ENCODE results near the gene EEIG1.

EEIG1 gene

DNA sequence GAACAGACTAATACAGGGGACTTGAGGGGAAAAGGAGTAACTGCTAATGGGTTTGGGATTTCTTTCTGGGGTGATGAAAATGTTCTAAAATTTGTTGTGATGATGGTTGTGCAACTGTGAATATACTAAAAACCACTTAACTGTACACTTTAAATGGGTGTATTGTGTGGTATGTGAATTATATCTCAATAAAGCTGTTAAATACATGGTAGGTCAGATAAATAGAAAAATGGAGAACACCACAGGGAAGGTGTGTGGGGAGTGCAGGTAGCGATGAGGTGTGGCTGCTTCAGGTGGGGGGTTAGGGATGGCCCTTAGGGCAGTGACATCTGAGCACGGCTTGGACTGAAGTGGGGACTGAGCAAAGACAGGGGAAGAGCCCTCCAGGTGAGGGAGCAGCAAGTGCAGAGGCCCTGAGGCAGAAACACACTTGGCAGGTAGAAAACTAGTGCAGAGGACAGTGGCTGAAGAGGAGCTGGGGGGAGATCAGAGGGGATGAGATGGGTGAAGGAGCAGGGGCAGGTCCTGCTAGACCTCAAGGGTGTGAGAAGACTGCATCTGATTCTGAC, 20.9 kb downstream of the EEIG1 start:
- no peak overlapping the region for H3K4me3 ChIP-seq (ENCODE audit: low read length)
- TF ChIP-seq, protein P1, sequence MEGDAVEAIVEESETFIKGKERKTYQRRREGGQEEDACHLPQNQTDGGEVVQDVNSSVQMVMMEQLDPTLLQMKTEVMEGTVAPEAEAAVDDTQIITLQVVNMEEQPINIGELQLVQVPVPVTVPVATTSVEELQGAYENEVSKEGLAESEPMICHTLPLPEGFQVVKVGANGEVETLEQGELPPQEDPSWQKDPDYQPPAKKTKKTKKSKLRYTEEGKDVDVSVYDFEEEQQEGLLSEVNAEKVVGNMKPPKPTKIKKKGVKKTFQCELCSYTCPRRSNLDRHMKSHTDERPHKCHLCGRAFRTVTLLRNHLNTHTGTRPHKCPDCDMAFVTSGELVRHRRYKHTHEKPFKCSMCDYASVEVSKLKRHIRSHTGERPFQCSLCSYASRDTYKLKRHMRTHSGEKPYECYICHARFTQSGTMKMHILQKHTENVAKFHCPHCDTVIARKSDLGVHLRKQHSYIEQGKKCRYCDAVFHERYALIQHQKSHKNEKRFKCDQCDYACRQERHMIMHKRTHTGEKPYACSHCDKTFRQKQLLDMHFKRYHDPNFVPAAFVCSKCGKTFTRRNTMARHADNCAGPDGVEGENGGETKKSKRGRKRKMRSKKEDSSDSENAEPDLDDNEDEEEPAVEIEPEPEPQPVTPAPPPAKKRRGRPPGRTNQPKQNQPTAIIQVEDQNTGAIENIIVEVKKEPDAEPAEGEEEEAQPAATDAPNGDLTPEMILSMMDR (conservative IDR thresholded peaks at IDR 0.05; ENCODE audit: low read depth, low read length): no peak
- no peak for DNase-seq (ENCODE audit: low read depth)

DNA sequence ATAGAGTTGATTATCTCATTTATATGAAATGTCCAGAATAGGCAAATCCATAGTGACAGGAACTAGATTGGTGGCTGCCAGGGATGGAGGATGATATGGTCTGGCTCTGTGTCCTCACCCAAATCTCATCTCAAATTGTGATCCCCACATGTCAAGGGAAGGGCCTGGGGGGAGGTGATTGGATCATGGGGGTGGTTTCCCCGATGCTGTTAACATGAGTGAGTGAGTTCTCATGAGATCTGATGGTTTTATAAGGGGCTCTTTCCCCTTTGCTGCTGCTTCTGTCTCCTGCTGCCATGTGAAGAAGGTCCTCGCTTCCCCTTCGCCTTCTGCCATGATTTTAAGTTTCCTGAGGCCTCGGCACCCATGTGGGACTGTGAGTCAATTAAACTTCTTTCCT, 21.4 kb downstream of the EEIG1 start:
- TF ChIP-seq, protein P1 (conservative IDR thresholded peaks at IDR 0.05; ENCODE audit: low read depth, low read length): no peak
- DNase-seq (ENCODE audit: low read depth): no peak
- no peak overlapping the region for H3K4me3 ChIP-seq (ENCODE audit: low read length)

DNA sequence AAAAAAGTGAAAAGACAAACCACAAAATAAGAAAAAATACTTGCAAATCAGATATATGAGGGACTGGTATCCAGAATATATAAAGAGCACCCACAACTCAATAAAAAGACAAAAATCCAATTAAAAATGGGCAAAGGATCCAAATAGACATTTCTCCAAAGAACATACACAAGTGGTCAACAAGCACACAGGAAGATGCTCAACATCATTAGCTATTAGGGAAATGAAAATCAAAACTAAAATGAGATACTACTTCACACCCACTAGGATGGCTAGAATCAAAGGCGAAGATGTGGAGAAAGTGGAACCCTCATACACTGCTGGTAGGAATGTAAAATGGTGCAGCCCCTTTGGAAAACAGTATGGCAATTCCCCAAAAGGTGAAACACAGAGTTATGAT, 22.1 kb downstream of the EEIG1 start:
- no peak overlapping the region for H3K4me3 ChIP-seq (ENCODE audit: low read length)
- DNase-seq (ENCODE audit: low read depth): no peak
- TF ChIP-seq, protein P1 (conservative IDR thresholded peaks at IDR 0.05; ENCODE audit: low read depth, low read length): no peak

DNA sequence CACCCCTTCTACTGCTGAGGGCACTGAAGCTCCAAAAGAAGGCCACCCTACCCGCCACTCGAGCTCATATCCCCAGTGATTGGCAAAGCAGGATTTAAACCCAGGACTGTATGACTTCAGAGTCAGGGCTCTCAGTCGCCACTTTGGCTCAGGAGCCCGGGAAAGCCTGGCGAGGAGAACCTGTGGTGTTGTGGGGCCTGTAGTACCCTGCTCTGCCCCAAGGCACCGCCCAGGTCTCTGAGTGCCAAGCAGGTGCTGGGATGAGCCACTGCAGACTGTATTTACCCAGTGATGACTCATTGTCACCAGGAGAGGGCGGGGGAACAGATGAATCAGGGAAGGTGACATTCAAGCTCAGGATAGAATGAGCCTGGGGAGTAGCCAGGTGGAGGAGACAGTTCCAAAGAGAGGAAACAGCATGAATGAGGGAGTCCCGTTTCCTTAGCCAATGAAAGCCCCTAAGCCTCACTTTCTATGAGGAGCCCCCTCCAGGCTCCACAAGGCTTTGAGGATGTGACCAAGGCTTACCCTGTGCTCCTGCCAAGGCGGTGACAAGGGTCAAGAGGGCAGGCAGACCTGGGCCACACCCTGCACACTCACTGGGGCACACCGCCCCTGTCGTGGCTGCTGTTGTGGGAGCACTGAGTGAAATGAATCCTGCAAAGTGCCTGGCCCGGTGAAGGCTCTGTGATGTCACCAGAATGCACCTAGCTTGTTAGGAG, 25.3 kb downstream of the EEIG1 start:
- TF ChIP-seq, protein P1 (conservative IDR thresholded peaks at IDR 0.05; ENCODE audit: low read depth, low read length): peak; percentile 25
- no peak for DNase-seq (ENCODE audit: low read depth)
- H3K4me3 ChIP-seq (ENCODE audit: low read length): no peak overlapping the region

DNA sequence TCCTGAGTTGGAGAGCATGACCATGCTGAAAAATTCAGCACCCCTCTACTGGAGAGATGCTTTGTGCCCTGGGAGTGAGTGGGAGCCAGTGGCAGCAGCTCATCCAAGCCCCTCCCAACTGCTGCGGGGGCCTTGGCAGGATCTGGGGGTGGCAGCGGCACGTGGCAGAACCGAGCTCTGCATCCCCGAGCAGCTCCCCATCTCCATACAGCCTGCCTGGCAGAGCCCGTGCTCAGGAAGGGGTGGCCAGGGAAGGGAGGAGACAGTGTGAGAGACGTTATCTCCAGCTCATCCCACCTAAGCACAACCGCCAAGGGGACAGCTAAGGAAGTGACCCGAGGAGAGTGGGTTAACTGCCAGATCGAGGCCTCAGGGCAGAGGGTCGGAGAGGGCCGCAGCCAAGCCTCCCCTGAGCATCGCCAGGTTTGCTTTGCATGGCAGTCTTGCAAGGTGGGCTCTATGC, 25.9 kb downstream of the EEIG1 start:
- TF ChIP-seq, protein P1 (conservative IDR thresholded peaks at IDR 0.05; ENCODE audit: low read depth, low read length): no peak
- no peak for DNase-seq (ENCODE audit: low read depth)
- H3K4me3 ChIP-seq (ENCODE audit: low read length): no peak overlapping the region

DNA sequence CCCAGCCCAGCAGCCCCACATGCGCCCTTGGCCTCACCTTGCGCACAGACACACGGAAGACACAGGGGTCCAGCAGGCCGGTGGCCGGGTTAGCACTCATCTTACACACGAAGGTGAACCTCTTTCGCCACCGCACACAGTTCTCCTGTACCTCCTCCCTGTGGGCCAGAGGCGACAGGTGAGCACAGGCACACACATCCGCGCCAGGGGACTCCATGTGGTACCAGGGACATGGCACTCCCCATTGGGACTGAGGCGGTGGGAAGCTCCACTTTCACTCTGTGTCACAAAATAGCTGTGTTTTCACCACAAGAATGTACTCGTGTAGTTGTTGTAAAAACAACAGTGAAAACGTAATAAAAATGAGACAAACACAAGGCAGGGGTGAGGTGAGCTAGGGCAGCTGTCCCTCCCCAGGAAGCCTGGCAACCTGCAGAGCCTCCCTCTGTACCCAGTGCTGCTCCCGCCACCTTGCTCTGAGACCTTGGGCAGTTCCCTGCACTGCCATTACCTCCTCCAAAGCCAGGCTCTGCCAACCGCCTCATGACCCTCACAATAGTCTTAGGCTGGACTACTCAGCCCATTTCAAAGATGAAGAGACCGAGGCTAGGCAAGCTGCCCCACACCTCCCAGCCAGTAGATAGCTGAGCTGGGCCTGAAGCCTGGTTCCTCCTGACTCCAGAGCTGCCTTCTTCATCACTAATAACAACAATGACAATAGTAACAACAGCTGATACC, 26.9 kb downstream of the EEIG1 start:
- TF ChIP-seq, protein P1 (conservative IDR thresholded peaks at IDR 0.05; ENCODE audit: low read depth, low read length): no peak
- H3K4me3 ChIP-seq (ENCODE audit: low read length): no peak overlapping the region
- DNase-seq (ENCODE audit: low read depth): no peak

Measured in retinal pigment epithelial cell (primary cell).